Measurements from ENCODE around the gene CYB5R4. TPM values are rescaled to one million over a fixed set of nuclear protein-coding genes. Genes with fewer than 3 reads are reported as not detected.

Gene CYB5R4
- total RNA-seq, 1 experiment from 2014 or later = 24.0 TPM

DNA sequence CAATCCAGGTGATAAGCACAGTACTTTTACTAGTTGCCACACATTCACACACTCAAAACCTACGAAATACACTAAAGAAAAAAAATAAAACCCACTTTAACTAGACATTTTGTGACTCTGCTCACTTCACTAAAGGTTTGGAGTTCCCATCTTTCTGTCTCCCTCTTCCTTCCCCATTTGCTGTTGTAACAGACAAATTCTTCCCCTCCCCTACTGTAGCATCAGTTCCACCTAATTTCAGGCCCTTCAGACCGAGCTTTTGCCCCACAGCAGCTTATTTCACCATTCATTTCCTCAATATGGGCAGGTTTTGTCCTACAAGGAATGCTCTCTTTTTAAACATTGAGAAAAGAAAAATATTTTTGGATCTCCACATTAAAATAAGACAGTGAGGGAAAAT is 142.7 kb downstream of the CYB5R4 start:
- H3K79me2 ChIP-seq (ENCODE audit: insufficient read depth, low read length) = no peaks in the 10 kb centered on the region
- ChIA-PET RAD21 (ENCODE audit: low non-redundant PET in 1 of 2, low total read pairs in 2 of 2, uncharacterized antibody in 2 of 2, unreplicated experiment in 2 of 2) (no interaction called here), CTCF (no interaction called here), POLR2A (no interaction called here)
- H3K9ac ChIP-seq (ENCODE audit: low read length) = no peak overlapping the region
- BruUV-seq (replicated peaks) = no TSS peak
- intact Hi-C loops (cut with micrococcal nuclease) = no loop called here
- no peaks in the 10 kb centered on the region for H3K27me3 ChIP-seq (ENCODE audit: insufficient read depth, low read length)
- H3K4me2 ChIP-seq (ENCODE audit: low read length) = no peak overlapping the region
- TF ChIP-seq, protein P1, sequence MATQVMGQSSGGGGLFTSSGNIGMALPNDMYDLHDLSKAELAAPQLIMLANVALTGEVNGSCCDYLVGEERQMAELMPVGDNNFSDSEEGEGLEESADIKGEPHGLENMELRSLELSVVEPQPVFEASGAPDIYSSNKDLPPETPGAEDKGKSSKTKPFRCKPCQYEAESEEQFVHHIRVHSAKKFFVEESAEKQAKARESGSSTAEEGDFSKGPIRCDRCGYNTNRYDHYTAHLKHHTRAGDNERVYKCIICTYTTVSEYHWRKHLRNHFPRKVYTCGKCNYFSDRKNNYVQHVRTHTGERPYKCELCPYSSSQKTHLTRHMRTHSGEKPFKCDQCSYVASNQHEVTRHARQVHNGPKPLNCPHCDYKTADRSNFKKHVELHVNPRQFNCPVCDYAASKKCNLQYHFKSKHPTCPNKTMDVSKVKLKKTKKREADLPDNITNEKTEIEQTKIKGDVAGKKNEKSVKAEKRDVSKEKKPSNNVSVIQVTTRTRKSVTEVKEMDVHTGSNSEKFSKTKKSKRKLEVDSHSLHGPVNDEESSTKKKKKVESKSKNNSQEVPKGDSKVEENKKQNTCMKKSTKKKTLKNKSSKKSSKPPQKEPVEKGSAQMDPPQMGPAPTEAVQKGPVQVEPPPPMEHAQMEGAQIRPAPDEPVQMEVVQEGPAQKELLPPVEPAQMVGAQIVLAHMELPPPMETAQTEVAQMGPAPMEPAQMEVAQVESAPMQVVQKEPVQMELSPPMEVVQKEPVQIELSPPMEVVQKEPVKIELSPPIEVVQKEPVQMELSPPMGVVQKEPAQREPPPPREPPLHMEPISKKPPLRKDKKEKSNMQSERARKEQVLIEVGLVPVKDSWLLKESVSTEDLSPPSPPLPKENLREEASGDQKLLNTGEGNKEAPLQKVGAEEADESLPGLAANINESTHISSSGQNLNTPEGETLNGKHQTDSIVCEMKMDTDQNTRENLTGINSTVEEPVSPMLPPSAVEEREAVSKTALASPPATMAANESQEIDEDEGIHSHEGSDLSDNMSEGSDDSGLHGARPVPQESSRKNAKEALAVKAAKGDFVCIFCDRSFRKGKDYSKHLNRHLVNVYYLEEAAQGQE (IDR thresholded peaks at IDR 0.05; ENCODE audit: low read depth) = no peak
- TF ChIP-seq JUND (IDR thresholded peaks at IDR 0.05) = no peak
- TF ChIP-seq, protein P2, sequence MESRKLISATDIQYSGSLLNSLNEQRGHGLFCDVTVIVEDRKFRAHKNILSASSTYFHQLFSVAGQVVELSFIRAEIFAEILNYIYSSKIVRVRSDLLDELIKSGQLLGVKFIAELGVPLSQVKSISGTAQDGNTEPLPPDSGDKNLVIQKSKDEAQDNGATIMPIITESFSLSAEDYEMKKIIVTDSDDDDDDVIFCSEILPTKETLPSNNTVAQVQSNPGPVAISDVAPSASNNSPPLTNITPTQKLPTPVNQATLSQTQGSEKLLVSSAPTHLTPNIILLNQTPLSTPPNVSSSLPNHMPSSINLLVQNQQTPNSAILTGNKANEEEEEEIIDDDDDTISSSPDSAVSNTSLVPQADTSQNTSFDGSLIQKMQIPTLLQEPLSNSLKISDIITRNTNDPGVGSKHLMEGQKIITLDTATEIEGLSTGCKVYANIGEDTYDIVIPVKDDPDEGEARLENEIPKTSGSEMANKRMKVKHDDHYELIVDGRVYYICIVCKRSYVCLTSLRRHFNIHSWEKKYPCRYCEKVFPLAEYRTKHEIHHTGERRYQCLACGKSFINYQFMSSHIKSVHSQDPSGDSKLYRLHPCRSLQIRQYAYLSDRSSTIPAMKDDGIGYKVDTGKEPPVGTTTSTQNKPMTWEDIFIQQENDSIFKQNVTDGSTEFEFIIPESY (IDR thresholded peaks at IDR 0.05; ENCODE audit: extremely low read depth, insufficient replicate concordance, low read length) = no peak
- no peak for TF ChIP-seq CBX3 (IDR thresholded peaks at IDR 0.05; ENCODE audit: low read depth)
- TF ChIP-seq POLR2AphosphoS5 (IDR thresholded peaks at IDR 0.05; ENCODE audit: low read depth, low read length) = no peak
- no peak for TF ChIP-seq POLR2A (IDR thresholded peaks at IDR 0.05; ENCODE audit: borderline replicate concordance, extremely low read depth, insufficient read depth, insufficient read length)
- no peak for TF ChIP-seq TCF7L2 (IDR thresholded peaks at IDR 0.05; ENCODE audit: borderline replicate concordance, extremely low read depth, insufficient read depth, insufficient read length)
- no peak for DNase-seq (ENCODE audit: low read depth, low spot score)
- no peak overlapping the region for H3K27ac ChIP-seq (ENCODE audit: low read depth, low read length)
- H2AFZ ChIP-seq (ENCODE audit: low read depth, low read length, poor library complexity, severe bottlenecking) = peak overlapping the region; percentile 12
- no peak for ATAC-seq
- no peak overlapping the region for H3K4me3 ChIP-seq (replicated peaks in 1 of 2; ENCODE audit: low read depth in 1 of 2, low read length in 2 of 2)
- no peaks in the 10 kb centered on the region for H4K20me1 ChIP-seq (ENCODE audit: insufficient read depth)
- H3K9me2 ChIP-seq (ENCODE audit: insufficient read depth) = no peaks in the 10 kb centered on the region
- no peaks in the 10 kb centered on the region for H3K36me3 ChIP-seq (ENCODE audit: control insufficient read depth in 1 of 2, insufficient read depth in 2 of 2, low read length in 2 of 2)
- no peaks in the 10 kb centered on the region for H3K4me1 ChIP-seq (ENCODE audit: control insufficient read depth in 1 of 2, insufficient read depth in 2 of 2, low read length in 2 of 2)
- no peaks in the 10 kb centered on the region for H3K9me3 ChIP-seq (ENCODE audit: control insufficient read depth in 1 of 2, insufficient read depth in 1 of 2, low read depth in 1 of 2, low read length in 2 of 2)

All from HCT116 (cell line).